ENCODE measurements around the gene SMARCB1.

SMARCB1 gene

DNA sequence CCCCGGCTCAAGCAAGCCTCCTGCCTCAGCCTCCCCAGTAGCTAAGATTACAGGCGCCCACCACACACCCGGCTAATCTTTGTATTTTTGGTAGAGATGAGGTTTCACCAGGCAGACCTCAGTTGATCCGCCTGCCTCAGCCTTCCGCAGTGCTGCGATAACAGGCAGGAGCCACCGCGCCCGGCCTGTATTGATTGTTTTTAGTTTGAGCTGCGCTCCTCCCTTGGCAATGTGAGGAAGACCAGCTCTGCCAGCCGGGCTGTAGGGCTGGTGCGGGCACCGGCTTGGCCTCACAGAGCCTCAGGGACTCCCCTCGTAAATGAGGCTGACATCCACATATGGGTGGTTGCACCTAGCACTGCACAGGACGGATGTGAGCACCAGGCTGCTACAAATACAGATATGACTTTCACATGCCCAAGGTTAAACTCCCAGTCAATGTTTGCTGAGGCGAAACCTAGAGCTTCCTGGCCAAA is 63.4 kb downstream of the SMARCB1 start:
- no peak overlapping the region for H2AFZ ChIP-seq (ENCODE audit: low read length)
- H3K27ac ChIP-seq (ENCODE audit: low read depth, low read length, poor library complexity, severe bottlenecking), result no peak overlapping the region
- H4K20me1 ChIP-seq (ENCODE audit: insufficient read depth, low read length), result no peaks in the 10 kb centered on the region
- no peak overlapping the region for H3K9ac ChIP-seq (ENCODE audit: low read length)
- no peaks in the 10 kb centered on the region for H3K9me3 ChIP-seq (ENCODE audit: low read length)
- H3K79me2 ChIP-seq (ENCODE audit: insufficient read depth, low read length), result no peaks in the 10 kb centered on the region
- 0 out of 2 replicates have a peak, but pooled peaks cover 3% of the 10 kb centered on the region for H3F3A ChIP-seq (ENCODE audit: insufficient read depth, low read length)
- H3K9me2 ChIP-seq (ENCODE audit: low read depth, low read length), result no peaks in the 10 kb centered on the region
- H3K36me3 ChIP-seq (ENCODE audit: insufficient read depth, low read length), result no peaks in the 10 kb centered on the region
- TF ChIP-seq, protein P1, sequence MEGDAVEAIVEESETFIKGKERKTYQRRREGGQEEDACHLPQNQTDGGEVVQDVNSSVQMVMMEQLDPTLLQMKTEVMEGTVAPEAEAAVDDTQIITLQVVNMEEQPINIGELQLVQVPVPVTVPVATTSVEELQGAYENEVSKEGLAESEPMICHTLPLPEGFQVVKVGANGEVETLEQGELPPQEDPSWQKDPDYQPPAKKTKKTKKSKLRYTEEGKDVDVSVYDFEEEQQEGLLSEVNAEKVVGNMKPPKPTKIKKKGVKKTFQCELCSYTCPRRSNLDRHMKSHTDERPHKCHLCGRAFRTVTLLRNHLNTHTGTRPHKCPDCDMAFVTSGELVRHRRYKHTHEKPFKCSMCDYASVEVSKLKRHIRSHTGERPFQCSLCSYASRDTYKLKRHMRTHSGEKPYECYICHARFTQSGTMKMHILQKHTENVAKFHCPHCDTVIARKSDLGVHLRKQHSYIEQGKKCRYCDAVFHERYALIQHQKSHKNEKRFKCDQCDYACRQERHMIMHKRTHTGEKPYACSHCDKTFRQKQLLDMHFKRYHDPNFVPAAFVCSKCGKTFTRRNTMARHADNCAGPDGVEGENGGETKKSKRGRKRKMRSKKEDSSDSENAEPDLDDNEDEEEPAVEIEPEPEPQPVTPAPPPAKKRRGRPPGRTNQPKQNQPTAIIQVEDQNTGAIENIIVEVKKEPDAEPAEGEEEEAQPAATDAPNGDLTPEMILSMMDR (IDR thresholded peaks at IDR 0.05; ENCODE audit: low read length), result no peak
- TF ChIP-seq EZH2 (IDR thresholded peaks at IDR 0.05; ENCODE audit: borderline replicate concordance, low read length), result no peak
- H3K27me3 ChIP-seq (ENCODE audit: insufficient read depth, low read length), result peaks cover 5% of the 10 kb centered on the region; the same call in 1 of the 2 replicates
- peaks cover 54% of the 10 kb centered on the region for H3K4me1 ChIP-seq (ENCODE audit: insufficient read depth, low read length, severe bottlenecking)
- H3K4me3 ChIP-seq (ENCODE audit: low read depth, low read length, poor library complexity, severe bottlenecking), result no peak overlapping the region
- H3K4me2 ChIP-seq (ENCODE audit: low read length), result no peak overlapping the region

DNA sequence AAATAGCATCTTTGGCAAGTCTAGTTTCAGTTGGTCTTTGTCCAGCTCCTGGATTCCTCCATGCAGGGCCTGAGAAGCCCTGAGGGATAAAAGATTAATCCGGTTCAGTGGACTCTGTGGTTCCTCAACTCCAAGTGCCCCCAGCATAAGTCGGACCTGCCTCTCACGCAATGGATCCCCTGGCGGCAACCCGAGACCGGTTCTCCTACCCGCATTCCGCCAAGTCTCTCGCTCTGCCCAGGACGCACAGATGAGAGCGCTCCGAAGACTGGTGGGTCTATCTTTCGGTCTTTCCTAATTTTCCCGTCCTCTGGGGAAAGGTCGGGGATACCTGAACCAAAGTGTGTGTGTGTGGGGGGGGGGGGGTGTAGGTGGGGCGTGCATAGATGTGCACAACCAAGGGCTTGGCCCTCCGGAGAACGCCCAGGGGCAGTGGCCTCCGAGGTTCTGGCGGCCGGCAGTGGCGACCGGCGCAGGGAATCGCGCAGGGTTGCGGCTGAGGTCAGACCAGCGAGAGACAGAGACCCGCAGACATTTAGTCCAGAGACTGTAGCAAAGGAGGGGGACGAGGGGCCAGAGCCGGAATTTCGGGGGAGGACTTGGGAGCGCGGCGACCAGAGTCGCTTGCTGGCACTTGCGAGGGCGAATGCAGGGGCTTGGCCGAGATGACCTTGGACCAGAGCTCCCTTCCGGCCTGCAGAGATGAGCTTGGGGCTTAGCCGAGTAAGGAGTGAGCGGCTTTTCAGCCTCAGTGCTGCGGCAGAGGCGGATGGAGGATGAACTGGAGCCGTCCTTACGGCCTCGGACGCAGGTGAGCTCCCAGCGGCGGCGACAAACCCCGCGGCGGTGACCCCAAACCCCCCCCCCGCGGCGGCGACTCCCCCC is 70.2 kb downstream of the SMARCB1 start:
- Histone ChIP-seq H3K4me1 (ENCODE audit: insufficient read depth, low read length, severe bottlenecking) (peaks cover 27% of the 10 kb centered on the region), H3K9ac (ENCODE audit: low read length) (peak overlapping the region; percentile 71), H4K20me1 (ENCODE audit: insufficient read depth, low read length) (no peaks in the 10 kb centered on the region), H3K9me2 (ENCODE audit: low read depth, low read length) (no peaks in the 10 kb centered on the region), H3K9me3 (ENCODE audit: low read length) (no peaks in the 10 kb centered on the region), H3K4me3 (ENCODE audit: low read depth, low read length, poor library complexity, severe bottlenecking) (peak overlapping the region; percentile 70), H3K36me3 (ENCODE audit: insufficient read depth, low read length) (no peaks in the 10 kb centered on the region), H3K27ac (ENCODE audit: low read depth, low read length, poor library complexity, severe bottlenecking) (peak overlapping the region; percentile 56), H3F3A (ENCODE audit: insufficient read depth, low read length) (no peaks in the 10 kb centered on the region), H3K4me2 (ENCODE audit: low read length) (peak overlapping the region; percentile 83), H2AFZ (ENCODE audit: low read length) (0 out of 2 replicates have a peak overlapping the region, but pooled peaks have one; percentile 60), H3K79me2 (ENCODE audit: insufficient read depth, low read length) (no peaks in the 10 kb centered on the region), H3K27me3 (ENCODE audit: insufficient read depth, low read length) (no peaks in the 10 kb centered on the region)
- TF ChIP-seq, protein P1 (IDR thresholded peaks at IDR 0.05; ENCODE audit: low read length), result no peak
- no peak for TF ChIP-seq EZH2 (IDR thresholded peaks at IDR 0.05; ENCODE audit: borderline replicate concordance, low read length)

DNA sequence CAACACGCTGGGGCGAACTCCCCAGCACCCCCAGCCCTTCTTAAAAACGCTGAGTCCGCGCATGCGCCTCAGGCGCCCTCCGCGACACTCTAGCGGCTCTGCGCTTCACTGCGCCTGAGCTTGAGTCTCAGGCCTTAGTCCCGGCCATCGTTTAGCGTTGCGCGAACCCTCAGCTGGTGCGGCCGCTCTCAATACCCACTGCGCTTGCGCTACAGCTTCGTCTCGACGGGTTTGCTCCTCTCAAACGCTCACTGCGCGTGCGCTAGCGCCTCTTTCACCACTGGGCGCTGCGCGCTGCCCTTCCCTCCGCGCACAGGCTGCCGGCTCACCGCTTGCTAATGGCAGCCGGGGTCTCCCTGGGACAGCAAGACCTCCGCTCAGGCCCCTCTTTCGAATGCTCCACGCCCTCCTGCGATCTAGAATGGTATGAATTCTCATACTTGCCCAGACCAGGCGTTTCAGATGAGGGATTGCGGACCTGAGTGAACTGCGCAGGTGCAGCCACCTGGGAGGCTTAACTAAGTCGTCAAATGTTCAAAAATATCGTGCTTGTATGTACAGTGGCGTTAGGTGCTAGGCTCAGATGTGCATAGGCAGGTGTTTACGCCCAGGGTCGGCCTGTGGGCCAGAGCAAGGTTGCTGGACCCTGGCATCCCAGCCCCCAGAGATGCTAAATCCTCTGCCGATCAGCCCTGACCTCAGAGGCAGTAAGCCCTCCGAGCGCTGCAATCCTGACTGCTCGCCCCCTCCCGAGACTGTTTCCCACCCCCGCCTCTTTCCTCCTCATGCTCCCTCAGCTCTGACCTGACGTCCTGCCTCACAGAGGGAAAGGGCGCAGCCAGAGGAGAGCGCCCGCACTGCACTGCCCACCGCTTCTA is 71.1 kb downstream of the SMARCB1 start, which contains the start of gene SLC2A11:
Gene SLC2A11, plus strand, starts transcription at position 270 of the 878 bp plus-strand sequence. Its CDS starts 125 bp downstream, at position 395.
- no peaks in the 10 kb centered on the region for H3K36me3 ChIP-seq (ENCODE audit: insufficient read depth, low read length)
- 0 out of 2 replicates have a peak within 1 kb of the TSS, but pooled peaks have one; percentile 60 for H2AFZ ChIP-seq (ENCODE audit: low read length)
- no peaks in the 10 kb centered on the region for H3K9me2 ChIP-seq (ENCODE audit: low read depth, low read length)
- H3F3A ChIP-seq (ENCODE audit: insufficient read depth, low read length), result no peaks in the 10 kb centered on the region
- no peak for TF ChIP-seq EZH2 (IDR thresholded peaks at IDR 0.05; ENCODE audit: borderline replicate concordance, low read length)
- TF ChIP-seq, protein P1 (IDR thresholded peaks at IDR 0.05; ENCODE audit: low read length), result peak; percentile 25; the same call in 1 of the 2 replicates
- peak within 1 kb of the TSS; percentile 82 for H3K27ac ChIP-seq (ENCODE audit: low read depth, low read length, poor library complexity, severe bottlenecking)
- H3K4me1 ChIP-seq (ENCODE audit: insufficient read depth, low read length, severe bottlenecking), result peaks cover 27% of the 10 kb centered on the region
- H3K27me3 ChIP-seq (ENCODE audit: insufficient read depth, low read length), result no peaks in the 10 kb centered on the region
- H3K9ac ChIP-seq (ENCODE audit: low read length), result peak within 1 kb of the TSS; percentile 80
- H3K4me2 ChIP-seq (ENCODE audit: low read length), result peak within 1 kb of the TSS; percentile 83
- H3K79me2 ChIP-seq (ENCODE audit: insufficient read depth, low read length), result no peaks in the 10 kb centered on the region
- no peaks in the 10 kb centered on the region for H4K20me1 ChIP-seq (ENCODE audit: insufficient read depth, low read length)
- peak within 1 kb of the TSS; percentile 70 for H3K4me3 ChIP-seq (ENCODE audit: low read depth, low read length, poor library complexity, severe bottlenecking)
- H3K9me3 ChIP-seq (ENCODE audit: low read length), result no peaks in the 10 kb centered on the region

Data from OCI-LY1 (cell line).